GM19372 (cell line): ENCODE measurements around the gene ATG7.
"Not testable (repeated sequence)": the region's sequence is repeated elsewhere in the genome, so short reads cannot be mapped to it uniquely, and the experiment has no call there.

Source experiments
- ATAC-seq: cut with Tn5 transposase; IDR thresholded peaks from one replicate; pipeline ENCODE4 v1.9.1; 2021; ENCODE audit warnings: mild to moderate bottlenecking, low read depth, moderate library complexity; ENCODE audit not compliant: unreplicated experiment

ATG7 gene

DNA sequence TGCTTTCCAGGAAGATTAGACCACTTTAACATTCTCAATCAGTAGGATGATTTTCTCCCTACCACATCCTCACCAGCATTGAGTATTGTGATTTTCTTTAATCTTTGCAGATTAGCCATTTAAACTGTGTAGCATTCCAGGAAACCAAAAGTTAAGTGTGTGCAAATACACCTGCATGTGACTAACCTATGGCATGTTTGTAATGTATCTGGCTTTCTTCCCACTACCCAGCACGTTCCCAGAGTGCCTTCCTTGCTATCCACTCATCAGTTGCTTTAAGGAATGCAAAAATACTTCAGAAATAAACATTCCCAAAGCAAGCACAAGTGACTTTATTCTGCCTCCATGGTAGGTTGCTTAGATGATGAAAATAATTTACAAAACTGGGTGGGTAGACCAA, 74.2 kb downstream of the ATG7 start:
- ATAC-seq = no peak

DNA sequence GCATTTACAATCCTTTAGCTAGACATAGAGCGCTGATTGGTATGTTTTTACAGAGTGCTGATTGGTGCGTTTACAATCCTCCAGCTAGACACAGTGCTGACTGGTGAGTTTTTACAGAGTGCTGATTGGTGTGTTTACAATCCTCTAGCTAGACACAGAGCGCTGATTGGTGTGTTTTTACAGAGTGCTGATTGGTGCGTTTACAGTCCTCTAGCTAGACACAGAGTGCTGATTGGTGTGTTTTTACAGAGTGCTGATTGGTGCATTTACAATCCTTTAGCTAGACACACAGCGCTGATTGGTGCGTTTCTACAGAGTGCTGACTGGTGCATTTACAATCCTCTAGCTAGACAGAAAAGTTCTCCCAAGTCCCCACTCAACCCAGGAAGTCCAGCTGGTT, 76.7 kb downstream of the ATG7 start:
- not testable (repeated sequence) for ATAC-seq

GRCh38 chr3:11349446-11349845, 77.2 kb downstream of the ATG7 start:
- no peak for ATAC-seq

DNA sequence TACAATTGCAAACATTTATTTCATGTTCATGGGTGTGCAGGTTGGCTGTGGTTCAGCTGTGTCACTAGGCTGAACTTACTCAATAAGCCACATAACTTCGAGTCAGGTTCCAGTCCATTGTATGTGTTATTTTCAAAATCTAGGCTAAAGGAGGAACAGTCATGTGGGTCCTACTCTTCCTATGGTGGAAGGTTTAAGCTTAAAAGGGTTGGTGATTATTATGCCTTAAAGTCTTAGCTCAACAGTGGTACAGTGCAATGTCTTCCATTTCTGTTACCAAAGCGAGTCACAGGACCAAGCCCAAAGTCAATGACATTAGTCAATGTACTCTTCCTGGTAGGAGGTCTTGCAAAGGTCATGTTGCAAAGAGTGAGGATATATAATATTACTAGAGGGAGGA, 78.2 kb downstream of the ATG7 start:
- no peak for ATAC-seq

GRCh38 chr3:11351451-11351850, 79.3 kb downstream of the ATG7 start:
- no peak for ATAC-seq

DNA sequence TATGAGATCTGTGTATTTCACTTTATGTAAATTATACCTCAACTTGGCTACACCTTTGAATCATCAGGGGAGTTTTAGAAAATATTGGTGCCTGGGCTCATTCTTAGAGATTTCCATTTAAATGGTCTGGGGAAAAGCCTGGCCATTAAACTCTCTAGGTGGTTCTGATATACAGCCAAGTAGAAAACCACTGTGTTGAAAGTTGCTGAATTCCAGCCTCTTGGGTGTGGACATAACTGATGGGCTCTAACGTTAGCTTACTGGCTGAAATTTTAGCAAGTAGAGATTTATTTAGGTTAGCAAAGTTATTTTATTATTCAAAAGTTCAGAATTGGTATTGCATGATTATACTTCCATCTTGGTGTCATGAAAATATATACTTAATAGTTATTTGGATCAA, 84.1 kb downstream of the ATG7 start:
- ATAC-seq = no peak

GRCh38 chr3:11362600-11362999, 90.4 kb downstream of the ATG7 start:
- no peak for ATAC-seq

DNA sequence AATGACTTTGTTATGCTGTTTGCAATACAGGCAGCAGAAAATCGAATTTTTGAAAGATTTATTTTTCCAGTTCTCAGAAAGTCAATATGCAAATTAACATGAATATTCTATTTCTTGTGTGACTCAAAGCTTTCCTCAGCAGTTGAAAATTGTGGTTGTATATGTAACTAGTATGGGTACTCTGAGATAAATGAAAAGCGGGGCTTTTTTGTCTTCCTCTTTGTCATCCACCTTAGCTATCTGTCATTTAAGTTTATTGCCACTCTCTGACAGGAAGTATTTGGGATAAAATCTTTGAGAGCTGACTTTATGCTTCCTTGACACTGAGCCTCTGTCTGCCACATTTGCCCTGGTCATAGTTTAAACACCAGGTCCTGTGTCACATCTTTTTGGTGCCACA, 91.5 kb downstream of the ATG7 start:
- no peak for ATAC-seq

- no peak for ATAC-seq
These were observed 92.0 kb downstream of the ATG7 start for GRCh38 chr3:11364181-11364580.

GRCh38 chr3:11367143-11367693, 95.0 kb downstream of the ATG7 start:
- no peak for ATAC-seq

- ATAC-seq = no peak
These were observed 98.0 kb downstream of the ATG7 start for GRCh38 chr3:11370191-11370590.

GRCh38 chr3:11370966-11371365, 98.8 kb downstream of the ATG7 start:
- ATAC-seq = no peak

DNA sequence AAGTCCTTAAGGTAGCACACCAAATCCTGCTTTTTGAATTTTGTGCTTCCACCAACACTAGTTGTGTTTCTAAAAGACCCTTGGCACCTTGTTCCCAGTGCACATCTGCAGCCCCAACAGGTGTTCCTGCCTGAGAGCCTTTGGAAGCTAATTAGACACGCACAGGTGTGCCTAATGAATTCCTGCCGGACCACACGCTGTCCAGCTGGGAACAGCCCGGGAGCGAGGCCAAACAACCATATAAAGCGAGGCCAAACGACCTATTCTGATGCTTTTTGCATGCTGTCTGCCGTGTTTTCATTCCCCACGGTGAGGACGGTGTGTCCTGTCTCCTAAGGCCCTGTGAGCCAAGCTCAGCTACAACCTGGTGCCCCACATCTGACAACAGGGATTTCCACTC, 99.5 kb downstream of the ATG7 start:
- no peak for ATAC-seq

- no peak for ATAC-seq
These were observed 101.0 kb downstream of the ATG7 start for GRCh38 chr3:11373235-11373634.

DNA sequence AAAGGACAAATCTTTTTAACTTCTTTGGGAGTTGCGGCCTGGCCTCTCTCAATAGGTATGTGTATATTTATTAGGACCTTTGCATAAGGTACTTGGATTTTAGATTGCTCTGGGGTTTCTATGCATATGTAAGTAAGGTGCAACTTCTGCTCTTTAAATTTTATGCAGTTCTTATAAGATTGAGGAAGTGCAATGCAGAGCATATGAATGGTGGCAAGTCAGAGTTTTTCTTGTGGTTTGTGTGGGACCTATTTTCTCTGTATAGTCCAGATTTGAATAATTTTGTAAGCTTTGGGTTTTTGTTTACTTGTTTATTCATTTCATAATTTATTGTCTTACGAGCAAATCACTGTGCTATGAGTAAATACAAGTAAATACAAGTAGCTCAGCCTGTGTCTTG, 101.5 kb downstream of the ATG7 start:
- no peak for ATAC-seq

GRCh38 chr3:11375333-11376088, 103.3 kb downstream of the ATG7 start:
- no peak for ATAC-seq

- no peak for ATAC-seq
These were observed 105.5 kb downstream of the ATG7 start for GRCh38 chr3:11377719-11378118.

DNA sequence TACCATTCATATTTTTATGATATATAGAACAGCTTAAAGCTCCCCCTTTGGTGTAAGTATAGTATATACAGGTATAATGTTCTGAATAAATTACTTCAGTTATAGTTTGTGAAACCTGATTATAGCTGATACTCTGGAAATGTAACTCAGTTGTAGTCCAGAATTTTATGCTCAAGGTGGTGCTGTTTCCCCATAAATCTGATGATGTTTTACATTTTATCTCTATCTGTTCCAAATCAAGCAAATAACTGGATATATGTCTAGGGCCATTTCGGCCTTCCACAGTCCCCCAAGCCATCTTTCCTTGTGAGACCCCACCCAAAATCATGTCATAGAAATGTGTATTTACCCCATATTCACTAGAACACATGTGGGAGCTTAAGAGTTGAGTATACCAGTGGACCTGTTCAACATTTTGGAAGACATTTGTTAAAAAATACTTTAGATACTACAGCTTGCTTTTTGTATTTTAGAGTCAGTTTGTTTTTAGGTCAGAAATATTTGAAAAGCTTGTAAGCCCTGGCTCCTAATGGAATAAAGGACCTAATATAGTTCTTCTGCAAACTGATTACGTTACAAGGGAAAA, 107.1 kb downstream of the ATG7 start:
- ATAC-seq = no peak

- ATAC-seq = no peak
These were observed 107.9 kb downstream of the ATG7 start for GRCh38 chr3:11379824-11380701.

- ATAC-seq = no peak
These were observed 108.9 kb downstream of the ATG7 start for GRCh38 chr3:11381141-11381540.

- no peak for ATAC-seq
These were observed 109.4 kb downstream of the ATG7 start for GRCh38 chr3:11381563-11381962.
